Stimulated activated CD4-positive, alpha-beta T cell treated with anti-CD3 and anti-CD28 coated beads, Interleukin-15, amount 100 ng/mL, for 1 hour (primary cell): ENCODE results near the gene JAK2.

Experiments
- DNase-seq, 2 donors: peaks; one replicate each; pipeline ENCODE4 v3.0.0-alpha.2; 2020; ENCODE audit warnings: low read depth in 1 of 2, low spot score in 1 of 2

JAK2 gene

GRCh38 chr9:5122516-5122915, 137.4 kb downstream of the JAK2 start:
- DNase-seq: no peak

- DNase-seq: no peak
These were observed 155.1 kb downstream of the JAK2 start for GRCh38 chr9:5140151-5140550.

- DNase-seq: no peak
These were observed 159.1 kb downstream of the JAK2 start for GRCh38 chr9:5144217-5144616.

GRCh38 chr9:5146241-5146640, 161.2 kb downstream of the JAK2 start:
- no peak for DNase-seq
